Measurements from ENCODE around the gene SOBP. TPM values are rescaled to one million over a fixed set of nuclear protein-coding genes. Genes with fewer than 3 reads are reported as not detected.

Gene SOBP
- total and polyA plus RNA-seq, 2 experiments from 2014 or later, result 1.5 to 3.0 TPM

DNA sequence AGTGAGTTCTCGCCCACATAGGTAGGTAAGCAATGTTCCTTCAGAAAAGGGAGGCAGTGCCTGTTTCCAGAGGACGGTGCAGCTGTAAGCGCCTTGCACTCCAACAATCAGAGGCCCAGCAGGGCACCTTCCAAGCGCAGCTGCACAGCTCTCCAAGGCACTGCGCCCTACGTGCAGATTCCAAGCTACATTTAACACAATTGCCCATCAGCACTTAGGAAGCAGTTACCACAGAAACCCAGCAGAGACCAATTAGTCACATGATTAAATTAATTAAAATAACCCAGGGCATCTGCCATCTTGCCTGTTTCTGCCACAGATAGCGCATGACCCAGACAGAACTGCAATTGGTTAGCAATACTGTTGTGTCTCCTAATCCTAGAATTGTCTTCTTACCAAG, 65.5 kb downstream of the SOBP start:
- H3K27me3 Mint-ChIP-seq (ENCODE audit: insufficient read depth, low read depth, poor library complexity), result no peaks in the 10 kb centered on the region
- H3K4me2 ChIP-seq, result no peak overlapping the region
- H4K20me1 ChIP-seq (replicated peaks; ENCODE audit: insufficient read depth), result no peaks in the 10 kb centered on the region

More for the DNA sequence above, 65.5 kb downstream of the SOBP start:
- H3K4me1 ChIP-seq (ENCODE audit: insufficient read depth), result peaks cover under 1% of the 10 kb centered on the region
- no peaks in the 10 kb centered on the region for H3F3A ChIP-seq (replicated peaks; ENCODE audit: low read depth)
- H3K27me3 ChIP-seq (ENCODE audit: insufficient read depth), result no peaks in the 10 kb centered on the region
- Mint-ChIP-seq H3K4me1 (peaks cover 13% of the 10 kb centered on the region), H3K9me3 (no peaks in the 10 kb centered on the region), H3K4me3 (no peak overlapping the region), H3K36me3 (ENCODE audit: low read depth) (no peaks in the 10 kb centered on the region), H3K27ac (no peak overlapping the region)
- TF ChIP-seq CREB1 (CRISPR knock-in tag; IDR thresholded peaks at IDR 0.05; ENCODE audit: low read depth), result no peak
- no peak for TF ChIP-seq ZNF331 (CRISPR knock-in tag; IDR thresholded peaks at IDR 0.05; ENCODE audit: low read depth)
- TF ChIP-seq, protein P1, sequence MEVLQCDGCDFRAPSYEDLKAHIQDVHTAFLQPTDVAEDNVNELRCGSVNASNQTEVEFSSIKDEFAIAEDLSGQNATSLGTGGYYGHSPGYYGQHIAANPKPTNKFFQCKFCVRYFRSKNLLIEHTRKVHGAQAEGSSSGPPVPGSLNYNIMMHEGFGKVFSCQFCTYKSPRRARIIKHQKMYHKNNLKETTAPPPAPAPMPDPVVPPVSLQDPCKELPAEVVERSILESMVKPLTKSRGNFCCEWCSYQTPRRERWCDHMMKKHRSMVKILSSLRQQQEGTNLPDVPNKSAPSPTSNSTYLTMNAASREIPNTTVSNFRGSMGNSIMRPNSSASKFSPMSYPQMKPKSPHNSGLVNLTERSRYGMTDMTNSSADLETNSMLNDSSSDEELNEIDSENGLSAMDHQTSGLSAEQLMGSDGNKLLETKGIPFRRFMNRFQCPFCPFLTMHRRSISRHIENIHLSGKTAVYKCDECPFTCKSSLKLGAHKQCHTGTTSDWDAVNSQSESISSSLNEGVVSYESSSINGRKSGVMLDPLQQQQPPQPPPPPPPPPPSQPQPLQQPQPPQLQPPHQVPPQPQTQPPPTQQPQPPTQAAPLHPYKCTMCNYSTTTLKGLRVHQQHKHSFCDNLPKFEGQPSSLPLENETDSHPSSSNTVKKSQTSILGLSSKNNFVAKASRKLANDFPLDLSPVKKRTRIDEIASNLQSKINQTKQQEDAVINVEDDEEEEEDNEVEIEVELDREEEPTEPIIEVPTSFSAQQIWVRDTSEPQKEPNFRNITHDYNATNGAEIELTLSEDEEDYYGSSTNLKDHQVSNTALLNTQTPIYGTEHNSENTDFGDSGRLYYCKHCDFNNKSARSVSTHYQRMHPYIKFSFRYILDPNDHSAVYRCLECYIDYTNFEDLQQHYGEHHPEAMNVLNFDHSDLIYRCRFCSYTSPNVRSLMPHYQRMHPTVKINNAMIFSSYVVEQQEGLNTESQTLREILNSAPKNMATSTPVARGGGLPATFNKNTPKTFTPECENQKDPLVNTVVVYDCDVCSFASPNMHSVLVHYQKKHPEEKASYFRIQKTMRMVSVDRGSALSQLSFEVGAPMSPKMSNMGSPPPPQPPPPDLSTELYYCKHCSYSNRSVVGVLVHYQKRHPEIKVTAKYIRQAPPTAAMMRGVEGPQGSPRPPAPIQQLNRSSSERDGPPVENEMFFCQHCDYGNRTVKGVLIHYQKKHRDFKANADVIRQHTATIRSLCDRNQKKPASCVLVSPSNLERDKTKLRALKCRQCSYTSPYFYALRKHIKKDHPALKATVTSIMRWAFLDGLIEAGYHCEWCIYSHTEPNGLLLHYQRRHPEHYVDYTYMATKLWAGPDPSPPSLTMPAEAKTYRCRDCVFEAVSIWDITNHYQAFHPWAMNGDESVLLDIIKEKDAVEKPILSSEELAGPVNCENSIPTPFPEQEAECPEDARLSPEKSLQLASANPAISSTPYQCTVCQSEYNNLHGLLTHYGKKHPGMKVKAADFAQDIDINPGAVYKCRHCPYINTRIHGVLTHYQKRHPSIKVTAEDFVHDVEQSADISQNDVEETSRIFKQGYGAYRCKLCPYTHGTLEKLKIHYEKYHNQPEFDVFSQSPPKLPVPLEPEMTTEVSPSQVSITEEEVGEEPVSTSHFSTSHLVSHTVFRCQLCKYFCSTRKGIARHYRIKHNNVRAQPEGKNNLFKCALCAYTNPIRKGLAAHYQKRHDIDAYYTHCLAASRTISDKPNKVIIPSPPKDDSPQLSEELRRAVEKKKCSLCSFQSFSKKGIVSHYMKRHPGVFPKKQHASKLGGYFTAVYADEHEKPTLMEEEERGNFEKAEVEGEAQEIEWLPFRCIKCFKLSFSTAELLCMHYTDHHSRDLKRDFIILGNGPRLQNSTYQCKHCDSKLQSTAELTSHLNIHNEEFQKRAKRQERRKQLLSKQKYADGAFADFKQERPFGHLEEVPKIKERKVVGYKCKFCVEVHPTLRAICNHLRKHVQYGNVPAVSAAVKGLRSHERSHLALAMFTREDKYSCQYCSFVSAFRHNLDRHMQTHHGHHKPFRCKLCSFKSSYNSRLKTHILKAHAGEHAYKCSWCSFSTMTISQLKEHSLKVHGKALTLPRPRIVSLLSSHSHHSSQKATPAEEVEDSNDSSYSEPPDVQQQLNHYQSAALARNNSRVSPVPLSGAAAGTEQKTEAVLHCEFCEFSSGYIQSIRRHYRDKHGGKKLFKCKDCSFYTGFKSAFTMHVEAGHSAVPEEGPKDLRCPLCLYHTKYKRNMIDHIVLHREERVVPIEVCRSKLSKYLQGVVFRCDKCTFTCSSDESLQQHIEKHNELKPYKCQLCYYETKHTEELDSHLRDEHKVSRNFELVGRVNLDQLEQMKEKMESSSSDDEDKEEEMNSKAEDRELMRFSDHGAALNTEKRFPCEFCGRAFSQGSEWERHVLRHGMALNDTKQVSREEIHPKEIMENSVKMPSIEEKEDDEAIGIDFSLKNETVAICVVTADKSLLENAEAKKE (CRISPR knock-in tag; IDR thresholded peaks at IDR 0.05), result no peak
- TF ChIP-seq NANOG (IDR thresholded peaks at IDR 0.05; ENCODE audit: borderline replicate concordance), result no peak
- TF ChIP-seq, protein P2, sequence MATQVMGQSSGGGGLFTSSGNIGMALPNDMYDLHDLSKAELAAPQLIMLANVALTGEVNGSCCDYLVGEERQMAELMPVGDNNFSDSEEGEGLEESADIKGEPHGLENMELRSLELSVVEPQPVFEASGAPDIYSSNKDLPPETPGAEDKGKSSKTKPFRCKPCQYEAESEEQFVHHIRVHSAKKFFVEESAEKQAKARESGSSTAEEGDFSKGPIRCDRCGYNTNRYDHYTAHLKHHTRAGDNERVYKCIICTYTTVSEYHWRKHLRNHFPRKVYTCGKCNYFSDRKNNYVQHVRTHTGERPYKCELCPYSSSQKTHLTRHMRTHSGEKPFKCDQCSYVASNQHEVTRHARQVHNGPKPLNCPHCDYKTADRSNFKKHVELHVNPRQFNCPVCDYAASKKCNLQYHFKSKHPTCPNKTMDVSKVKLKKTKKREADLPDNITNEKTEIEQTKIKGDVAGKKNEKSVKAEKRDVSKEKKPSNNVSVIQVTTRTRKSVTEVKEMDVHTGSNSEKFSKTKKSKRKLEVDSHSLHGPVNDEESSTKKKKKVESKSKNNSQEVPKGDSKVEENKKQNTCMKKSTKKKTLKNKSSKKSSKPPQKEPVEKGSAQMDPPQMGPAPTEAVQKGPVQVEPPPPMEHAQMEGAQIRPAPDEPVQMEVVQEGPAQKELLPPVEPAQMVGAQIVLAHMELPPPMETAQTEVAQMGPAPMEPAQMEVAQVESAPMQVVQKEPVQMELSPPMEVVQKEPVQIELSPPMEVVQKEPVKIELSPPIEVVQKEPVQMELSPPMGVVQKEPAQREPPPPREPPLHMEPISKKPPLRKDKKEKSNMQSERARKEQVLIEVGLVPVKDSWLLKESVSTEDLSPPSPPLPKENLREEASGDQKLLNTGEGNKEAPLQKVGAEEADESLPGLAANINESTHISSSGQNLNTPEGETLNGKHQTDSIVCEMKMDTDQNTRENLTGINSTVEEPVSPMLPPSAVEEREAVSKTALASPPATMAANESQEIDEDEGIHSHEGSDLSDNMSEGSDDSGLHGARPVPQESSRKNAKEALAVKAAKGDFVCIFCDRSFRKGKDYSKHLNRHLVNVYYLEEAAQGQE (IDR thresholded peaks at IDR 0.05; ENCODE audit: unreplicated experiment), result no peak
- TF ChIP-seq POLR2AphosphoS5 (IDR thresholded peaks at IDR 0.05; ENCODE audit: low read depth), result no peak
- TF ChIP-seq ETS1 (IDR thresholded peaks at IDR 0.05), result no peak
- ATAC-seq (no peak), DNase-seq (ENCODE audit: low spot score) (no peak)
- H3K9me2 ChIP-seq (ENCODE audit: insufficient read depth), result 0 out of 2 replicates have a peak, but pooled peaks cover 7% of the 10 kb centered on the region
- no peaks in the 10 kb centered on the region for H3K79me2 ChIP-seq (replicated peaks; ENCODE audit: insufficient read depth)
- no peak overlapping the region for H2AFZ ChIP-seq
- no peak overlapping the region for H3K4me3 ChIP-seq
- H3K27ac ChIP-seq (ENCODE audit: low read depth), result no peak overlapping the region
- no peaks in the 10 kb centered on the region; the same call in 1 of the 2 replicates for H3K36me3 ChIP-seq (ENCODE audit: insufficient read depth)
